Measurements from ENCODE around the gene SGK1. TPM values are rescaled to one million over a fixed set of nuclear protein-coding genes. Genes with fewer than 3 reads are reported as not detected.
"Not testable (repeated sequence)": the region's sequence is repeated elsewhere in the genome, so short reads cannot be mapped to it uniquely, and the experiment has no call there.

SGK1 gene
- polyA plus RNA-seq, 3 donors: 72.5 to 78.4 (median 72.9) TPM

- DNase-seq: no peak
Measured at GRCh38 chr6:134261766-134262165, 56.1 kb downstream of the SGK1 start.

GRCh38 chr6:134258849-134259306 is 59.0 kb downstream of the SGK1 start:
- no peak for DNase-seq

GRCh38 chr6:134257516-134257915 is 60.4 kb downstream of the SGK1 start:
- DNase-seq: no peak

GRCh38 chr6:134256862-134257261 is 61.0 kb downstream of the SGK1 start:
- DNase-seq: no peak

GRCh38 chr6:134255280-134255679 is 62.6 kb downstream of the SGK1 start:
- DNase-seq: not testable (repeated sequence)

GRCh38 chr6:134254118-134254517 is 63.8 kb downstream of the SGK1 start:
- DNase-seq: no peak

GRCh38 chr6:134253681-134254080 is 64.2 kb downstream of the SGK1 start:
- DNase-seq: peak; percentile 79

GRCh38 chr6:134251320-134251719 is 66.6 kb downstream of the SGK1 start:
- no peak for DNase-seq

GRCh38 chr6:134250776-134251175 is 67.1 kb downstream of the SGK1 start:
- DNase-seq: no peak

- peak; percentile 24 for DNase-seq
Measured at GRCh38 chr6:134249759-134250602, 67.9 kb downstream of the SGK1 start.

- DNase-seq: no peak
Measured at GRCh38 chr6:134249239-134249758, 68.6 kb downstream of the SGK1 start.

GRCh38 chr6:134247844-134248580 is 69.9 kb downstream of the SGK1 start:
- no peak for DNase-seq

GRCh38 chr6:134247231-134247833 is 70.6 kb downstream of the SGK1 start:
- no peak for DNase-seq

GRCh38 chr6:134245706-134246105 is 72.2 kb downstream of the SGK1 start:
- DNase-seq: no peak

- DNase-seq: no peak
Measured at GRCh38 chr6:134245041-134245440, 72.9 kb downstream of the SGK1 start.

- no peak for DNase-seq
Measured at GRCh38 chr6:134240665-134241431, 77.1 kb downstream of the SGK1 start.

GRCh38 chr6:134238960-134239795 is 78.7 kb downstream of the SGK1 start:
- no peak for DNase-seq

- DNase-seq: no peak
Measured at GRCh38 chr6:134238006-134238405, 79.9 kb downstream of the SGK1 start.

GRCh38 chr6:134235937-134236751 is 81.8 kb downstream of the SGK1 start:
- DNase-seq: no peak

- DNase-seq: not testable (repeated sequence)
Measured at GRCh38 chr6:134235334-134235733, 82.6 kb downstream of the SGK1 start.
